Measurements from ENCODE around the gene MACIR.

The MACIR gene

GRCh38 chr5:103293719-103294118 is 35.2 kb downstream of the MACIR start:
- DNase-seq = no peak

- no peak for DNase-seq
Observed at GRCh38 chr5:103294906-103295305, 36.3 kb downstream of the MACIR start.

DNA sequence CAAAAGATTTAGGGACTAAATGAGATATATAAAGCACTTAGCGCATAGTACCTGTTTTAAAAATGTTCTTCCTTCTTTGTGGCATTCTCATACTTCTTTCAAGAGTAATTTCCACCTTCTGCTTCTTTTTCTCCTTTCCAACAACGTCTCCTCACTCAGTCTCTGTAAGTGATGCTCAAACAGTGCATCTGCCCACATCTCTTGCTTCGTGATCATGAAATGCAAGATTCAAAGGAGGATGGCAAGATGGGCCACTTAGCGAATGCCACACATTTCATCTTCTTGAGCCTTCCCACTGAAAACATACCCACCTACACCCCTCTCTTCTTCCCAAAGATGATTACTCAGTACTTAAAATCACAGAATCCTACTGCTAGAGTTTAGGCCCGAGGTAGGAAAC is 36.9 kb downstream of the MACIR start:
- no peak for DNase-seq

GRCh38 chr5:103295871-103296270 is 37.3 kb downstream of the MACIR start:
- no peak for DNase-seq

DNA sequence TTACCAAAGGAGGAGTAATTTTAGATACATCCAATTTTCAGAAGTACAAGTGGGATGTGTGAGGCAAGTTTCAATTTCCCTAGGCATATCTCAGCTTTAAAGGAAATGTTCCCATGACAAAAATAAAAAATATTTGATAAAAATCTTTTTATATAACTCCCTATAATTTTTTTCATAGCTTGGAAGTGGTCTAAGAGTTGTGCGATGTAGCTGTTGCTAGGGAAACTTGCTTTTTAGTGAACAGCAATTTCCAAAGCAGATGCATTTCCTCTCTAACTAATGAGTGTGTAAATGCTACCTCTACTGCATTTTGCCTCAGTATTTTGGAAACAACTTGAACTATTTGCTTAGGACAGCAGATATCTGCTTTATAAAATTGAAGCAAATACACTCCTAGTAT is 39.6 kb downstream of the MACIR start:
- no peak for DNase-seq

- DNase-seq = no peak
Observed at GRCh38 chr5:103298607-103299188, 40.1 kb downstream of the MACIR start.

GRCh38 chr5:103305809-103306208 is 47.2 kb downstream of the MACIR start:
- no peak for DNase-seq

GRCh38 chr5:103307470-103307869 is 48.9 kb downstream of the MACIR start:
- no peak for DNase-seq

DNA sequence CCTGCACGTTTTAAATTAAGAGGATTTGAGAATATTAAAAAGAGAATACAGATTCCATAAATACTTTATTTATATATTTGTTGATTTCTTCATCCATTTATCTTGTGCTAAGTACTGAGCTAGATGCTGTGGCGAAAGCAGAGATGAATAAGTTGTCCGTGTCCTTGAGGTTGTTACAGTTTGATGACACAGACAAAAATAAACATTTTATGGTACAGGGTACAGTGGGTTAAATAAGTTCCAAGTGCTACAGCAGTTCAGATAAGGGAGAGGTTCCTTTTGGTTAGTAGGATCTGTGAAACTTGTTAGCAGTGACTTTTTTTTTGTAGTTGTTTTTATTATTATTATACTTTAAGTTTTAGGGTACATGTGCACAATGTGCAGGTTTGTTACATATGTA is 50.2 kb downstream of the MACIR start:
- no peak for DNase-seq

DNA sequence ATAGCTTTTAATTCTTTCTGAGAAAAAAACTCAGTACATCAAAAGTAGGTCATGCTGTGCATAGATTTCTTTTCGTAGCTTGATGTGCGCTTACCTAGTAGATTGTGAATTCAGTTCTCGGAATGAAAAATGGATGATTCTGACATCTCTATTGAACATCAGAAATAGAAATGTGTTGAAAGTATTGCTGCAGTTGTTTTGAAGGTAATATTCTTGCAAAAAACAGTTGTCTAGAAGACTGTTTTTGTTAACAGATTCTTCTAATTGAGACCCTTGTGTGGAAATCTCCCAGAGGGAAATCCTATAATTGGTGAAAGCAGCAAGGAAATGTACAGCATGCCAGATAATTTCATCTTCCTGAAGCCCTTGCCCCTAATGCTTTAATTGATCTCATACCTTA is 54.5 kb downstream of the MACIR start:
- no peak for DNase-seq

DNA sequence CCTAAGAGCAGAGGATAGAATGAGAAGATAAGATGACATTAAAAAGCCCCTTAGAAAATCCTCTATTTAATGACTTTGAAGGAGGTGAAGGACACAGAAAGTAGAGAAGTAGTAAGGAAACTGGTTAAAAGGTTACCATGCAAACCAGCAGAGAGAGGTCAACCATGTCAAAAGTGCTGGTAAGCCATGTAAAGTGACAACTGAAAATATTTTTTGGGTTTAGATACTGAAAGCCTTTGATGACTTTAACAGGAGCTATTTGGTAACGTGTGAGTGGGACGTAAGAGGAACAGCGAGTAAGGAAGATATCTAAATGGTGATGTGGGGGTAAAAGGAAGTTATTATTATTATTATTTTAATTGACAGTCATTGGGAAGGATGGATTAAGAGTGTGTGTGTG is 56.9 kb downstream of the MACIR start:
- DNase-seq = no peak

DNA sequence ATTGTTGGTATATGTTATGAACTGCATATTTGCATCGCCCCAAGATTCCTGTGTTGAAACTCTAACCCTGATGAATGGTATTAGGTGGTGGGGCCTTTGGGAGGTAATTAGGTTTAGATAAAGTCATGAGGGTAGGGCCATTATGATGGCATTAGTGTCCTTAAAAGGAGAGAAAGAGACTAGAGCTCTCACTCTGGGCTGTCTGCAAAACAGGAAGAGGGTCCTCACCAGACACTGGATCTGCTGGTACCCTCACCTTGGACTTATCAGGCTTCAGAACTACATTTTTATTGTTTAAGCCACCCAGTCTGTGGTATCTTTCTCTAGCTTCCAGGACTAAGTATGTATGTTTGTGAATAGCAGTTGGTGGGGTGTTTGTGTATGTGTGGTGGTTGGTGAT is 68.9 kb downstream of the MACIR start:
- no peak for DNase-seq

DNA sequence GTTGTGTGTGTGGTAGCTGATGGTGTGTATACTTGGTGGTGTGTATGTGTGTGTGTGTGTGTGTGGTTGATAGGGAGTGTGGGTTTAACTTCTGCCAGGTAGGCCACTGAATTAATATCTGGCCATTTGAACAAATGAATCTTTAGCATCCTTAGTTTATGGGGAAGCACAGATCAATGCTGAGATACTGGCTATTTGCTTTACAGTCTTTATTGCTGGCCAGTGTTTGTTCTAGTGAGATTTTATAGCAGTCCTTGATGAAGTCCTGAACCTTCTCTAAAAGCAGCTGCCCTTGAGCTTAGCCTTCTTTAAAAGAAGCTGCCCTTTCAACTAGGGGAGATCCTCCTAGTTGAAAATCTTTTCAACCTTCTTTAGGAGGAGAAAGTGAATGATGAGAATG is 69.3 kb downstream of the MACIR start:
- DNase-seq = no peak
